ENCODE data around the gene SNAP23. TPM values are rescaled to one million over a fixed set of nuclear protein-coding genes. Genes with fewer than 3 reads are reported as not detected.
"Not testable (repeated sequence)": the region's sequence is repeated elsewhere in the genome, so short reads cannot be mapped to it uniquely, and the experiment has no call there.

Gene SNAP23
- total and polyA plus RNA-seq, 8 donors, result 14.2 to 39.4 (median 21.0) TPM

GRCh38 chr15:42549032-42549491 is 53.6 kb downstream of the SNAP23 start:
- FAIRE-seq, result no peak
- Histone ChIP-seq H3K36me3 (peaks cover 0 to 4% (median 4%) of the 10 kb centered on the region in 3 donors), H3K27me3 (no peaks in the 10 kb centered on the region), H3K27ac (peak overlapping the region; percentile 75 to 87 (median 78)), H3K4me1 (peaks cover 5 to 17% (median 15%) of the 10 kb centered on the region in 3 donors), H3K4me3 (peak overlapping the region; percentile 79 to 97 (median 88)), H3K9me3 (no peaks in the 10 kb centered on the region)
- intact Hi-C loops (cut with DNase I), result no loop called here
- ATAC-seq, result peak; percentile 14 to 56 (median 36)
- no peak for TF ChIP-seq CTCF (IDR thresholded peaks at IDR 0.05)
- DNase-seq, result no peak
- 0% methylated on average over 15 of the region's 15 CpGs for WGBS, 2 donors

GRCh38 chr15:42549741-42550392 is 54.4 kb downstream of the SNAP23 start:
- 73 to 77% methylated on average over 12 of the region's 12 CpGs for WGBS, 2 donors
- H3K4me1 ChIP-seq, result peaks cover 5 to 17% (median 15%) of the 10 kb centered on the region in 3 donors
- intact Hi-C loops (cut with DNase I), result no loop called here
- DNase-seq, result no peak
- TF ChIP-seq CTCF (IDR thresholded peaks at IDR 0.05), result no peak
- no peak for ATAC-seq
- no peaks in the 10 kb centered on the region for H3K9me3 ChIP-seq
- FAIRE-seq, result no peak
- no peaks in the 10 kb centered on the region for H3K27me3 ChIP-seq
- H3K27ac ChIP-seq, result no peak overlapping the region
- H3K36me3 ChIP-seq, result peaks cover 0 to 4% (median 0%) of the 10 kb centered on the region in 3 donors
- H3K4me3 ChIP-seq, result peak overlapping the region in 2 of 4 donors; percentile 79 to 90

GRCh38 chr15:42553554-42553953 is 58.1 kb downstream of the SNAP23 start:
- 77 to 89% methylated on average over 1 of the region's 1 CpG for WGBS, 2 donors
- Histone ChIP-seq H3K27ac (no peak overlapping the region), H3K36me3 (no peaks in the 10 kb centered on the region), H3K27me3 (no peaks in the 10 kb centered on the region), H3K4me1 (peaks cover 0 to 5% (median 3%) of the 10 kb centered on the region in 3 donors), H3K4me3 (no peak overlapping the region), H3K9me3 (no peaks in the 10 kb centered on the region)
- no peak for DNase-seq
- no peak for FAIRE-seq
- intact Hi-C loops (cut with DNase I), result no loop called here
- no peak for TF ChIP-seq CTCF (IDR thresholded peaks at IDR 0.05)
- ATAC-seq, result no peak

GRCh38 chr15:42556550-42557207 is 61.2 kb downstream of the SNAP23 start:
- H3K4me1 ChIP-seq; H3K9me3 ChIP-seq; H3K27me3 ChIP-seq; H3K4me3 ChIP-seq; intact Hi-C loops (cut with DNase I); DNase-seq; H3K36me3 ChIP-seq; FAIRE-seq; H3K27ac ChIP-seq: not testable (repeated sequence)
- ATAC-seq, result peak in 1 of 4 donors; percentile 36
- 93 to 96% methylated on average over 10 to 12 of the region's 12 CpGs for WGBS, 2 donors

GRCh38 chr15:42558739-42559138 is 63.3 kb downstream of the SNAP23 start:
- H3K27ac ChIP-seq, result no peak overlapping the region
- intact Hi-C loops (cut with DNase I), result no loop called here
- no peaks in the 10 kb centered on the region for H3K27me3 ChIP-seq
- H3K4me3 ChIP-seq, result no peak overlapping the region
- no peaks in the 10 kb centered on the region for H3K9me3 ChIP-seq
- 93 to 98% methylated on average over 3 of the region's 3 CpGs for WGBS, 2 donors
- no peak for TF ChIP-seq CTCF (IDR thresholded peaks at IDR 0.05)
- DNase-seq (no peak), ATAC-seq (no peak), FAIRE-seq (no peak)
- no peaks in the 10 kb centered on the region for H3K4me1 ChIP-seq
- peaks cover 0 to 16% (median 2%) of the 10 kb centered on the region in 3 donors for H3K36me3 ChIP-seq
